Neural cell (in vitro differentiated cells): ENCODE data around the gene CELF5. TPM values are rescaled to one million over a fixed set of nuclear protein-coding genes. Genes with fewer than 3 reads are reported as not detected.

Experiments
- H2AFZ ChIP-seq: fragments of 200-600, 300-800 bp; sonication (generic), shearing (Covaris generic); 2 replicates; pipeline ENCODE4 v1.6.0; 2014; ENCODE audit warnings: low read depth, mild to moderate bottlenecking, antibody characterized with exemption, low read length, moderate library complexity
- H3F3A ChIP-seq: fragments of 200-600 bp; shearing (Covaris generic); 2 replicates; pipeline ENCODE4 v1.6.1; 2016; ENCODE audit warnings: mild to moderate bottlenecking, moderate library complexity, mixed read lengths, antibody characterized with exemption, low read length; ENCODE audit not compliant: insufficient read depth, poor library complexity, severe bottlenecking
- H3K27ac ChIP-seq: fragments of 200-600, 300-800 bp; sonication (generic), shearing (Covaris generic); 2 replicates; pipeline ENCODE4 v1.5.1; 2014; ENCODE audit warnings: mild to moderate bottlenecking, low read length, moderate library complexity
- H3K27me3 ChIP-seq: fragments of 300-800, 200-600 bp; sonication (generic), shearing (Covaris generic); 2 replicates; pipeline ENCODE4 v1.6.0; 2014; ENCODE audit warnings: mild to moderate bottlenecking, low read depth, low read length, moderate library complexity; ENCODE audit not compliant: insufficient read depth
- H3K36me3 ChIP-seq: fragments of 300-800, 200-600 bp; sonication (generic), shearing (Covaris generic); 2 replicates; pipeline ENCODE4 v1.5.1; 2014; ENCODE audit warnings: mild to moderate bottlenecking, antibody characterized with exemption, low read length, moderate library complexity; ENCODE audit not compliant: insufficient read depth
- H3K4me2 ChIP-seq: fragments of 300-800, 200-600 bp; sonication (generic), shearing (Covaris generic); 2 replicates; pipeline ENCODE4 v1.6.0; 2014; ENCODE audit warnings: mild to moderate bottlenecking, low read length
- H3K4me3 ChIP-seq: fragments of 300-800, 200-600 bp; sonication (generic), shearing (Covaris generic); 2 replicates; pipeline ENCODE4 v1.5.1; 2014; ENCODE audit warnings: mild to moderate bottlenecking, low read length, moderate library complexity
- H3K79me2 ChIP-seq: fragments of 200-600 bp; shearing (Covaris generic); replicated peaks from 2 replicates; pipeline ENCODE4 v1.6.0; 2014; ENCODE audit warnings: mild to moderate bottlenecking, low read length, moderate library complexity; ENCODE audit not compliant: insufficient read depth
- H3K9ac ChIP-seq: fragments of 300-800, 200-600 bp; sonication (generic), shearing (Covaris generic); 2 replicates; pipeline ENCODE4 v1.6.1; 2016; ENCODE audit warnings: mild to moderate bottlenecking, low read length, mixed read lengths
- H3K9me2 ChIP-seq: fragments of 200-600 bp; shearing (Covaris generic); 2 replicates; pipeline ENCODE4 v1.6.1; 2016; ENCODE audit warnings: mild to moderate bottlenecking, low read length, mixed read lengths; ENCODE audit not compliant: insufficient read depth
- H3K9me3 ChIP-seq: fragments of 200-600, 300-800 bp; sonication (generic), shearing (Covaris generic); 2 replicates; pipeline ENCODE4 v1.6.1; 2016; ENCODE audit warnings: mild to moderate bottlenecking, mixed run types, low read length, moderate library complexity, mixed read lengths
- H4K20me1 ChIP-seq: fragments of 200-600 bp; shearing (Covaris generic); 2 replicates; pipeline ENCODE4 v1.6.1; 2016; ENCODE audit warnings: mild to moderate bottlenecking, mixed run types; ENCODE audit not compliant: insufficient read depth
- EP300 ChIP-seq: fragments of 450-650 bp; conservative IDR thresholded peaks from 2 replicates; pipeline ENCODE4 v1.6.1; 2014; ENCODE audit warnings: antibody characterized with exemption, mild to moderate bottlenecking, moderate library complexity; ENCODE audit not compliant: poor library complexity, severe bottlenecking
- EZH2 ChIP-seq: fragments of 200-600, 300-800 bp; shearing (Covaris generic), sonication (generic); IDR thresholded peaks from 2 replicates; pipeline ENCODE4 v1.6.1; 2014; ENCODE audit warnings: antibody characterized with exemption, low read length, borderline replicate concordance, mild to moderate bottlenecking; ENCODE audit not compliant: insufficient read depth, poor library complexity, severe bottlenecking
- MXI1 ChIP-seq: fragments of 450-650 bp; conservative IDR thresholded peaks from 2 replicates; pipeline ENCODE4 v1.6.1; 2014; ENCODE audit warnings: antibody characterized with exemption, mild to moderate bottlenecking; ENCODE audit not compliant: poor library complexity, severe bottlenecking
- POLR2AphosphoS5 ChIP-seq: IDR thresholded peaks from 2 replicates; pipeline ENCODE4 v1.6.1; 2012
- RAD21 ChIP-seq: fragments of 450-650 bp; conservative IDR thresholded peaks from 2 replicates; pipeline ENCODE4 v1.6.1; 2014; ENCODE audit warnings: antibody characterized with exemption, mild to moderate bottlenecking, moderate library complexity
- SMC3 ChIP-seq: fragments of 450-650 bp; conservative IDR thresholded peaks from 2 replicates; pipeline ENCODE4 v1.6.1; 2014; ENCODE audit warnings: antibody characterized with exemption, mild to moderate bottlenecking, moderate library complexity; ENCODE audit not compliant: poor library complexity
- TAF1 ChIP-seq: IDR thresholded peaks from 2 replicates; pipeline ENCODE4 v1.6.1; 2012; ENCODE audit warnings: low read depth
- polyA plus RNA-seq: library from polyadenylated mRNA; depleted of rRNA; stranded (reverse); fragments of >200 nt; gene quantifications from 2 replicates; pipeline ENCODE4 v1.2.3, GENCODE V29; 2014
- TF ChIP-seq, protein P1 (sequence below): fragments of 450-650 bp; IDR thresholded peaks from 2 replicates; pipeline ENCODE4 v1.5.1; 2014; ENCODE audit warnings: antibody characterized with exemption, mild to moderate bottlenecking, moderate library complexity; ENCODE audit not compliant: poor library complexity, severe bottlenecking
- TF ChIP-seq, protein P2 (sequence below): IDR thresholded peaks from 2 replicates; pipeline ENCODE4 v1.6.1; 2012; ENCODE audit warnings: borderline replicate concordance

Gene CELF5
- polyA plus RNA-seq, 1 donor from 2014 or later, result 130 TPM

DNA sequence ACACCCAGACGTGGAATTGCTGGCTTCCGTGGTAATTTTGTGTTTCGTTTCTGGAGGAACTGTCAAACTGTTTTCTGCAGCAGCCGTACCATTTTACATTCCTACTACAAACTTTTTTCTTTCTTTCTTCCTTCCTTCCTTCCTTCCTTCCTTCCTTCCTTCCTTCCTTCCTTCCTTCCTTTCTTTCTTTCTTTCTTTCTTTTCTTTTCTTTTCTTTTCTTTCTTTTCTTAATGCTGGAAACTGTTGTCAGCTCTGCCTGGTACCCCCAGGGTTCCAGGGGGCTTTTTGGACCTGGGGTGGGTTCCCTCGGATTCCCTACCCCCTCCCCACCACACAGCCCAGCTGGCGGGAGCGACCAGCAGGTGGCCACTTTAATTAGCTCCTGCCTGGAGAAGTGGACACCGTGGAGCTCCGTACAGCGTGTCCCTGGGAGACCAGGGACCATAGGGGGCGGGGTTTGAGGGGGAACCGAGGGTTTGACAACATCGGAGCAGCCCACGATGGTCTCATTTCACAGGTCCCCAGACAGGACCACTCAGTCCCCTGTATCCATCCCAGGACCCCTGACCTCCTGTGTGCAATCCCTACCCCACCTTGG, 24.4 kb downstream of the CELF5 start:
- Histone ChIP-seq H3K36me3 (peaks cover 15% of the 10 kb centered on the region), H3F3A (no peaks in the 10 kb centered on the region), H3K9ac (no peak overlapping the region), H3K9me2 (no peaks in the 10 kb centered on the region), H3K27me3 (no peaks in the 10 kb centered on the region), H3K4me2 (no peak overlapping the region), H4K20me1 (no peaks in the 10 kb centered on the region), H3K79me2 (peaks cover 4% of the 10 kb centered on the region), H3K9me3 (no peaks in the 10 kb centered on the region), H3K4me3 (no peak overlapping the region), H2AFZ (no peak overlapping the region), H3K27ac (no peak overlapping the region)
- TF ChIP-seq RAD21 (no peak), MXI1 (no peak), EZH2 (no peak), TAF1 (no peak), POLR2AphosphoS5 (no peak), SMC3 (no peak), EP300 (no peak)
- TF ChIP-seq, protein P1, sequence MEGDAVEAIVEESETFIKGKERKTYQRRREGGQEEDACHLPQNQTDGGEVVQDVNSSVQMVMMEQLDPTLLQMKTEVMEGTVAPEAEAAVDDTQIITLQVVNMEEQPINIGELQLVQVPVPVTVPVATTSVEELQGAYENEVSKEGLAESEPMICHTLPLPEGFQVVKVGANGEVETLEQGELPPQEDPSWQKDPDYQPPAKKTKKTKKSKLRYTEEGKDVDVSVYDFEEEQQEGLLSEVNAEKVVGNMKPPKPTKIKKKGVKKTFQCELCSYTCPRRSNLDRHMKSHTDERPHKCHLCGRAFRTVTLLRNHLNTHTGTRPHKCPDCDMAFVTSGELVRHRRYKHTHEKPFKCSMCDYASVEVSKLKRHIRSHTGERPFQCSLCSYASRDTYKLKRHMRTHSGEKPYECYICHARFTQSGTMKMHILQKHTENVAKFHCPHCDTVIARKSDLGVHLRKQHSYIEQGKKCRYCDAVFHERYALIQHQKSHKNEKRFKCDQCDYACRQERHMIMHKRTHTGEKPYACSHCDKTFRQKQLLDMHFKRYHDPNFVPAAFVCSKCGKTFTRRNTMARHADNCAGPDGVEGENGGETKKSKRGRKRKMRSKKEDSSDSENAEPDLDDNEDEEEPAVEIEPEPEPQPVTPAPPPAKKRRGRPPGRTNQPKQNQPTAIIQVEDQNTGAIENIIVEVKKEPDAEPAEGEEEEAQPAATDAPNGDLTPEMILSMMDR, result no peak
- TF ChIP-seq, protein P2, sequence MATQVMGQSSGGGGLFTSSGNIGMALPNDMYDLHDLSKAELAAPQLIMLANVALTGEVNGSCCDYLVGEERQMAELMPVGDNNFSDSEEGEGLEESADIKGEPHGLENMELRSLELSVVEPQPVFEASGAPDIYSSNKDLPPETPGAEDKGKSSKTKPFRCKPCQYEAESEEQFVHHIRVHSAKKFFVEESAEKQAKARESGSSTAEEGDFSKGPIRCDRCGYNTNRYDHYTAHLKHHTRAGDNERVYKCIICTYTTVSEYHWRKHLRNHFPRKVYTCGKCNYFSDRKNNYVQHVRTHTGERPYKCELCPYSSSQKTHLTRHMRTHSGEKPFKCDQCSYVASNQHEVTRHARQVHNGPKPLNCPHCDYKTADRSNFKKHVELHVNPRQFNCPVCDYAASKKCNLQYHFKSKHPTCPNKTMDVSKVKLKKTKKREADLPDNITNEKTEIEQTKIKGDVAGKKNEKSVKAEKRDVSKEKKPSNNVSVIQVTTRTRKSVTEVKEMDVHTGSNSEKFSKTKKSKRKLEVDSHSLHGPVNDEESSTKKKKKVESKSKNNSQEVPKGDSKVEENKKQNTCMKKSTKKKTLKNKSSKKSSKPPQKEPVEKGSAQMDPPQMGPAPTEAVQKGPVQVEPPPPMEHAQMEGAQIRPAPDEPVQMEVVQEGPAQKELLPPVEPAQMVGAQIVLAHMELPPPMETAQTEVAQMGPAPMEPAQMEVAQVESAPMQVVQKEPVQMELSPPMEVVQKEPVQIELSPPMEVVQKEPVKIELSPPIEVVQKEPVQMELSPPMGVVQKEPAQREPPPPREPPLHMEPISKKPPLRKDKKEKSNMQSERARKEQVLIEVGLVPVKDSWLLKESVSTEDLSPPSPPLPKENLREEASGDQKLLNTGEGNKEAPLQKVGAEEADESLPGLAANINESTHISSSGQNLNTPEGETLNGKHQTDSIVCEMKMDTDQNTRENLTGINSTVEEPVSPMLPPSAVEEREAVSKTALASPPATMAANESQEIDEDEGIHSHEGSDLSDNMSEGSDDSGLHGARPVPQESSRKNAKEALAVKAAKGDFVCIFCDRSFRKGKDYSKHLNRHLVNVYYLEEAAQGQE, result no peak

DNA sequence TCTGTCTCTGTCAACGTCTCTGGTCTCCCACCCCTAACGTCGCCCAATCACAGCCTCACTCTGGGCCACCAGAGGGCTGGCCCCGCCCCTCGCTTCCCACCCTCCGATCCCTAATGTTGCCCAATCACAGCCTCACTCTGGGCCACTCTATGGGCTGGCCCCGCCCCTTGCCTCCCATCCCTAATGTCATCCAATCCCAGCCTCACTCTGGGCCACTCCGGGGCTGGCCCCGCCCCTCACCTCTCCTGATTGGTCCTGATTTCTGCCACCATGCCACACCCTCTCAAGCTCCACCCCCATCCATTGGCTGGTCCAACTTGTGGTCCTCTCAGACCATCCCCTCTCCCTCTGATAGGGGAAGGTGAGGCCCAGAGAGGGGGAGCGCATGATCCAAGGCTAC, 24.9 kb downstream of the CELF5 start:
- H3K4me2 ChIP-seq, result no peak overlapping the region
- H3K36me3 ChIP-seq, result peaks cover 16% of the 10 kb centered on the region
- peaks cover 4% of the 10 kb centered on the region for H3K79me2 ChIP-seq
- no peaks in the 10 kb centered on the region for H3K9me2 ChIP-seq
- H3K9ac ChIP-seq, result no peak overlapping the region
- H3K9me3 ChIP-seq, result no peaks in the 10 kb centered on the region
- TF ChIP-seq, protein P1, result no peak
- TF ChIP-seq MXI1 (no peak), POLR2AphosphoS5 (no peak), SMC3 (no peak), RAD21 (no peak), EZH2 (no peak), TAF1 (no peak), EP300 (no peak)
- TF ChIP-seq, protein P2, result no peak
- H2AFZ ChIP-seq, result no peak overlapping the region
- H3K4me3 ChIP-seq, result no peak overlapping the region
- H4K20me1 ChIP-seq, result no peaks in the 10 kb centered on the region
- no peaks in the 10 kb centered on the region for H3F3A ChIP-seq
- H3K27ac ChIP-seq, result no peak overlapping the region
- H3K27me3 ChIP-seq, result no peaks in the 10 kb centered on the region
